MV-4-11 (cell line): ENCODE data around the gene TEX11.
"Not testable (repeated sequence)": the region's sequence is repeated elsewhere in the genome, so short reads cannot be mapped to it uniquely, and the experiment has no call there.

Experiments
- DNase-seq: peaks from one replicate; lab custom pipeline; 2025; lab: John Stamatoyannopoulos, UW

TEX11 gene

DNA sequence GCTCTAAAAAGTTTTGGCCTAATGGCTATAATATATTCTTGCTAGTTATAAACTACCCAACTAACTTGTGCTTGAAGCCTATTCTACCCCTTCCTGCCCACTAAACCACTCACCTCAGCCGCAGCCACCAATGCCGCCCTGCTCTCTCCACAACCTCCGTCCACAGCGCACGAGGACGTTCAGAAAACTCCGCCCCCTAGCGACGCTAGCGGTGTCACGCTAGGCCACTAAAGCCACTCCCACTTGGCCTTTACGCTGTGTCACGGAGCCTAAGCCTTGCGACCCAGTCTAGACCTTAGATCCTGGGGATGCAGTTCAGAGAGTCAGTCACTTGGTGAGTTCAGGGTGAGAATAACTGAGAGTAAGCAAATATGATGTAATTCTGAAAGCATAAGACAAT is at the start of gene TEX11:
TEX11 (minus strand) TSS at position 171 of the 400 bp plus-strand sequence. CDS start 922 bp downstream, outside the sequence.
- no peak for DNase-seq

DNA sequence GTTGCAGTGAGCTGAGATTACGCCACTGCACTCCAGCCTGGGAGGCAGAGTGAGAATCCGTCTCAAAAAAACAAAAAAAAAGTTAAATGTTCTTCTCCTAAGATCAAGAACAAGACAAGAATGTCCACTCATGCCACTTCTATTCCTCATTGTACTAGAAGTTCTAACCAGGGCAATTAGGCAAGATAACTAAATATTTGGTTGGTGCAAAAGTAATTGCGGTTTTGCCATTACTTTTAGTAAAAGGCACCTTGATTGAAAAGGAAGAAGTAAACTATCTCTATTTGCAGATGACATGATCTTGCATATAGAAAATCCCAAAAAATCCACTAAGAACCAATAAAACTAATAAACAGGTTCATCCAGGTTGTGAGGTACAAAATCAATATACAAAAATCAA is 46.4 kb upstream of the TEX11 start:
- DNase-seq: no peak

DNA sequence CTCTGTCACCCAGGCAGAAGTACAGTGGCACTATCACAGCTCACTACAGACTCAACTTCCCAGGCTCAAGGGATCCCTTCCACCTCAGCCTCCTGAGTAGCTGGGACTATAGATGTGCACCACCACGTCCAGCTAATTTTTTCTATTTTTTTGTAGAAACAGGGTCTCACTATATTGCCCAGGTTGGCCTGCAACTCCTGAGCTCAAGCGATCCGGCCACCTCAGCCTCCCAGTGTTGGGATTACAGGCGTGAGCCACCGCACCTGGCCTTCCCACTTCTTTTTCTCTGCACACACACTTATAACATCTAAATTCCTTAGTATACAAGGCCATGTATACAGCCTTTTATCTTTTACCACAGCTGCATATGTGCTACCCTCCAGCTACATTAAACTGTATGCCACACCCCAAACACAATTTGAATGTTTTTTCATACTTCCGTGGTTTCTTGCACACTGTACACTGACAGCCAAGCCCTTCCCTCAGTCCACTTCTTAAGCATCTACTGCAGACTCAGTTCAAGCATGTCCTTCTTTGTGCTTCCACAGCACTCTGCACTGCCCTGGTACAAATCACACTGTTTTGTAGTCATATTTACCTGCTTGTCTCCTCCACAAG is 15.9 kb upstream of the TEX11 start:
- DNase-seq: no peak

DNA sequence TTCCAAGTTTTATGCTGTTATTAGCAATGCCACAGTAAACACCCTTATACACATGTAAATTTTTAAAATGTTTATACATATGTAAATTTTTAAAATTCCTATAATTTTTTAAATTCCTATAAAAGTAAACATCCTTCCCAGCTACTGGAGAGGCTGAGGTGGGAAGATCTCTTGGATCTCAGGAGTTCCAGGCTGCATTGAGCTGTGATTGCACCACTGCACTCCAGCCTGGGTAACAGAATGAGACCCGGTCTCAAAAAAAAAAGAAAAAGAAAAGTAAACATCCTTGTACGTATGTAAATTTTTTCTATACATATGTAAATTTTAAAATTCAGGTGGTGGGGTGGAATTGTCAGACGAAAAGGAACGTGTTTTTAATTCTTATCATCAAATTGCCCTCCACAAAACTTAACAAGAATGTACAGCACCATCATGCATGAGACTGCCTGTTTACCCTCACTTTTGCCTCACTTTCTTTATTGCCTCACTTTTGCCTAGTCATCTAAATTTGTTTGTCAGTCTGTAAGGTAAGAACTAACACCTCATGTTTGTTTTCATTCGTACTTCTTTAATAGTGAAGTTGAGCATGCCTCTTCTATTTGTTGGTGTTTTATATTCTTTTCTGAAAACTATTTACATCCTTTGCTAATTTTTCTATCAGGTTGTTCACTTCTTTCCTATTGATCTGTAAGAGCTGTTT is 14.4 kb upstream of the TEX11 start:
- DNase-seq: no peak

DNA sequence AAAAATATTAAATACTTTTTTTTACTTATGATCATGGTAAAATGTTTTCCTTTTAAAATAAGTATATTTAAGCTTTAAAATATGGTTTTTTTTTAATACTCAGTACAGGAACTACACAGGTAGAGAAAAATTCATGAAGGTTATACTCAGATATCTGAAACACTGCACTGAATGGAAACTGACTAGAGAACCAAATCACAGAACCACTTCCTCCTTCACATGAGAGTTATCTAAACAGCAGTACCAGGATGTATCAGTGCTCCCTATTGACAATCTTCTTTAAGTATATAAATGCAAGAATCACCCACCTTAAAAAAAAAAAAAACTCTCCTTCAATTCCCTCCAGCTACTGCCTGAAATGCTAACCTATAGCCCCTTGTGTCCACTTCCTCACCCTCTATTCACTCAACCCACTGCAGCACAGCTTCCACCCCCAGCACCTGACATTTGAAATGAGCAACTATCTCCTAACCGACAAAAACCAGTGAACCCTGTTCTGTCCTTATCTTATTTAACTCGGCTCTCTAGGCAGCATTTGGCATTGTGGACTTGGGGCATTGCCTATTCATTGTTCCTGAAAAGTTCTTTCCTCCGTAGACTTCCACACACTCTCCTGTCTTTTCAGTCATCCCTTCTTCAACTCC is 13.3 kb upstream of the TEX11 start:
- DNase-seq: no peak

DNA sequence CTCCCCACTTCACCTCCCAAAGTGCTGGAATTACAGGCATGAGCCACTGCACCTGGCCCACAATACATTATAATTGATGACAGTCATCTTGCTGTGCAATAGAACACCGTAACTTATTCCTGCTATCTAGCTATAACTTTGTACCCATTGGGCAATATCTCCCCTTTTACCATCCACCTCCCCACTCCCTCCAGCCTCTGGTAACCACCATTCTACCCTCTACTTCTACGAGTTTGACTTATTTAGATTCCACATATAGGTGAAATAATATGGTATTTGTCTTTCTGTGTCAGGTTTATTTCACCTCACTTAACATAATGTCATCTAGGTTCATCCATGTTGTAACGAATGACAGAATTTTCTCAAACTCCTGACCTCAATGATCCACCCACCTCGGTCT is 8.2 kb upstream of the TEX11 start:
- no peak for DNase-seq

DNA sequence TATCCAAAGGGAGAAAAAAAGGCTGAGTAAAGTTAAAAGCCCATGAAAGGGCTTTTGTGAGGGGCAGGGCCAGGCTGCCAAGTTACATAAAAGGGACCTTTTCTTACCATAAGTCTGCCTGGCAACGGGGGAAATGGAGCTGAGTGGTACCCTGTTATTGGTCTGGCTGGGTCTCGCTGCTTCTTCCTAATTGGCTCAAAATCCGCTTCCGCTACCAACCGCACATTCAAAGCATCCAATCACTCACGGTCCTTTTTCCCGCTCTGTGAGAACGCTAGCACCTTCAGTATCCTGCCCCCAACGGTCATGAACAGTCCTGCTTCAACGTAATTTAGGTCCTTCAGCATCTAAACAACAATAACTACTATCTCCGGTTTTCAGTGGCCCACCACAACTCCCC is 611 bp downstream of the TEX11 start:
- DNase-seq: no peak

DNA sequence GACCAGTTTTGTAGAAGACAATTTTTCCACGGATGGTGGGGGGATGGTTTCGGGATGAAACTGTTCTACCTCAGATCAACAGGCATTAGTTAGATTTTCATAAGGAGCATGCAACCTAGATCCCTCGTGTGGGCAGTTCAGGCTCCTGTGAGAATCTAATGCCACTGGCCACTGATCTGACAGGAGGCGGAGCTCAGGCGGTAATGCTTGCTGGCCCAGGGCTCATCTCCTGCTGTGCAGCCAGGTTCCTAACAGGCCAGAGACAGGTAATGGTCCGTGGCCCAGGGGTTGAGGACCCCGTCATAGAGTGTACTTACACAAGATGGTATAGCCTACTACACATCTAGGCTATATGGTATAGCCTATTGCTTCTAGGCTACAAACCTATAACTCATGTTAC is 7.0 kb downstream of the TEX11 start:
- no peak for DNase-seq

DNA sequence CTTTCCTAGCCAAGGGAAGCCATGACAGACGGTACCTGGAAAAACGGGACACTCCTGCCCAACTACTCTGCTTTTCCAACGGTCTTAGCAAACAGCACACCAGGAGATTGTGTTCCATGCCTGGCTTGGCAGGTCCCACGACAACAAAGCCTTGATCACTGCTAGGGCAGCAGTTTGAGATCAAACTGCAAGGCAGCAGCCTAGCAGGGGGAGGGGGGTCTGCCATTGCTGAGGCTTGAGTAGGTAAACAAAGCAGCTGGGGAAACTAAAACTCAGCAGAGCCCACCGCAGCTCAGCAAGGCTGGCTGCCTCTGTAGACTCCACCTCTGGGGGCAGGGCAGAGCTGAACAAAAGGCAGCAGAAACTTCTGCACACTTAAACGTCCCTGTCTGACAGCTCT is 18.1 kb downstream of the TEX11 start:
- not testable (repeated sequence) for DNase-seq

DNA sequence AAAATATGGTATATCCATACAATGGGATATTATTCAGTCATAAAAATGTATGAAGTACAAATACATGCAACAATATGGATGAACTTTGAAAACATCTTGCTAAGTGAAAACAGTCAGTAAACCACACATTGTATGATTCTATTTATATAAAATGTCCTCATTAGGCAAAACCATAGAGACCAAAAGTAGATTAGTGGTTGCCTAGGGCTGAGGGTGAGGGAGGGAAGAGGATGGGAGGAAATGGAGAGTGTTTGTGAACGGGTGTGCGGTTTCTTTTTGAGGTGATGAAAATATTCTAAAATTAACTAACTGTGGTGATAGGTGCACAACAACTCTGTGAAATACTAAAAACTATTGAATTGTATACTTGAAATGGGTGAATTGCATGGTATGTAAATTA is 29.6 kb downstream of the TEX11 start:
- peak; percentile 49 for DNase-seq

DNA sequence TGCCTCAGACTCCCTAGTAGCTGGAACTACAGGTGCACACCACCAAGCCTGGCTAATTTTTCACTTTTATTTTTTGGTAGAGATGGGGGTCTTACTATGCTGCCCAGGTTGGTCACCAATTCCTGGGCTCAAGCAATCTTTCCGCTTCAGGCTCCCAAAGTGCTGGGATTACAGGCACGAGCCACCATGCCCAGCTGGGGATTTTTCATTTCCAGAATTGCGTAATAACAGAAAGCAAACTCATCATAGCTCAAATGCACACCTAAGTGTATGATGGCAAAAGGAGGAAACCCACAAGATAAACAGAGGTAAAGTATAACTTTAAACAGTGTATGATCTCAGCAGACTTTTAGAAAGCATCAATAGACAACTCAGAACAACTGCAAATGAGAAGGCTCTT is 56.2 kb downstream of the TEX11 start:
- no peak for DNase-seq

DNA sequence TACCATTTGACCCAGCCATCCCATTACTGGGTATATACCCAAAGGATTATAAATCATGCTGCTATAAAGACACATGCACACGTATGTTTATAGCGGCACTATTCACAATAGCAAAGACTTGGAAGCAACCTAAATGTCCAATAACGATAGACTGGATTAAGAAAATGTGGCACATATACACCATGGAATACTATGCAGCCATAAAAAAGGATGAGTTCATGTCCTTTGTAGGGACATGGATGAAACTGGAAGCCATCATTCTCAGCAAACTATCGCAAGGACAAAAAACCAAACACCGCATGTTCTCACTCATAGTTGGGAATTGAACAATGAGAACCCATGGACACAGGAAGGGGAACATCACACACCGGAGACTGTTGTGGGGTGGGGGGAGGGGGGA is 64.4 kb downstream of the TEX11 start:
- not testable (repeated sequence) for DNase-seq

DNA sequence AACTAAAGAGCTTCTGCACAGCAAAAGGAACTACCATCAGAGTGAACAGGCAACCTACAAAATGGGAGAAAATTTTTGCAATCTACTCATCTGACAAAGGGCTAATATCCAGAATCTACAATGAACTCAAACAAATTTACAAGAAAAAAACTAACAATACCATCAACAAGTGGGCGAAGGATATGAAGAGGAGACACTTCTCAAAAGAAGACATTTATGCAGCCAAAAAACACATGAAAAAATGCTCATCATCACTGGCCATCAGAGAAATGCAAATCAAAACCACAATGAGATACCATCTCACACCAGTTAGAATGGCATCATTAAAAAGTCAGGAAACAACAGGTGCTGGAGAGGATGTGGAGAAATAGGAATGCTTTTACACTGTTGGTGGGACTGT is 64.9 kb downstream of the TEX11 start:
- not testable (repeated sequence) for DNase-seq

DNA sequence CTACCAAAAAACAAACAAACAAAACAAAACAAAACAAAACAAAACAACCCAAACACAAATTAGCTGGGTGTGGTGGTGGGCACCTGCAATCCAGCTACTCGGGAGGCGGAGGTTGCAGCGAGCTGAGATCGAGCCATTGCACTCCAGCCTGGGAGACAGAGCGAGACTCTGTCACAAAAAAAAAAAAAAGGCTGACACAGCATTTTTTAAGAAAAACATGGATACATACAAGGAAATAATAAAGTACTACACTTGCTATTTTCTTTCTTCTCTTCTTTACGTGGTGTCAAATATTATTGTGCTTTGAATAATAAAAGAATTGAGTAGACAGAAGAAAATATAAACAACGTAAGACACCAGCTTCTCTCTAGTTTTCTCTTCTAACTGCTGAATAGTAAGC is 73.9 kb downstream of the TEX11 start:
- DNase-seq: no peak

DNA sequence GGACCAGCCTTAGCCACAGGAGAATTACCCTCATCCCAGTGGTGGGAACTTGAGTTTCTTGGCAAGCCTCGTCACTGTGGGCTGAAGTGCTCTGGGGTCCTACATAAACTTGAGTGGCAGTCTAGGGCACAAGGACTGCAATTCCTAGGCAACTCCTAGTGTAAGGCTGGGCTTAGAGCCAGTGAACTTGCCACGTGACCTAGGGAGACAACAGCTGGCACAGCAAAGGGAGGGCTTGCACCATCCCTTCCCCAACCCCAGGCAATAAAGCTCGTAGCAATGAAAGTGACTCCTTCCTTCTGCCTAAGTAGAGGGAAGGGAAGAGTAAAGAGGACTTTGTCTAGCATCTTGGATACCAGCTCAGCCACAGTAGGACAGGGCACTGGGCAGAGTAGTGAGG is 81.8 kb downstream of the TEX11 start:
- DNase-seq: no peak

DNA sequence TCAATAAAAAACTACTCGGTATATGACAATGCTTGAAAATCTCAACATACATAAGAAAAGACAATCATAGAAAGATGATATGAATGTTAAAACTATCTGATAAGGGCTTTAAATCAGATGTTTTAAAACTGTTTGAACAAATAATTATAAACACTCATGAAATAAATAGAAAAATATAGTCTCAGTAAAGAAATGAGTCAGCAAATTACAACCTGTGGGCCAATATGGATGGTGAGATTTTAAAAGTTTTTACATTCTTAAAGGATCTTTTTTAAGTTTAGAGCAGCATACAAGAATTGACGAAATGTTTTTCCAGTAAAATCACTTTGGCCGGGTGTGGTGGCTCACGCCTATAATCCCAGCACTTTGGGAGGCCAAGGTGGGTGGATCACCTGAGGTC is 83.1 kb downstream of the TEX11 start:
- DNase-seq: no peak

DNA sequence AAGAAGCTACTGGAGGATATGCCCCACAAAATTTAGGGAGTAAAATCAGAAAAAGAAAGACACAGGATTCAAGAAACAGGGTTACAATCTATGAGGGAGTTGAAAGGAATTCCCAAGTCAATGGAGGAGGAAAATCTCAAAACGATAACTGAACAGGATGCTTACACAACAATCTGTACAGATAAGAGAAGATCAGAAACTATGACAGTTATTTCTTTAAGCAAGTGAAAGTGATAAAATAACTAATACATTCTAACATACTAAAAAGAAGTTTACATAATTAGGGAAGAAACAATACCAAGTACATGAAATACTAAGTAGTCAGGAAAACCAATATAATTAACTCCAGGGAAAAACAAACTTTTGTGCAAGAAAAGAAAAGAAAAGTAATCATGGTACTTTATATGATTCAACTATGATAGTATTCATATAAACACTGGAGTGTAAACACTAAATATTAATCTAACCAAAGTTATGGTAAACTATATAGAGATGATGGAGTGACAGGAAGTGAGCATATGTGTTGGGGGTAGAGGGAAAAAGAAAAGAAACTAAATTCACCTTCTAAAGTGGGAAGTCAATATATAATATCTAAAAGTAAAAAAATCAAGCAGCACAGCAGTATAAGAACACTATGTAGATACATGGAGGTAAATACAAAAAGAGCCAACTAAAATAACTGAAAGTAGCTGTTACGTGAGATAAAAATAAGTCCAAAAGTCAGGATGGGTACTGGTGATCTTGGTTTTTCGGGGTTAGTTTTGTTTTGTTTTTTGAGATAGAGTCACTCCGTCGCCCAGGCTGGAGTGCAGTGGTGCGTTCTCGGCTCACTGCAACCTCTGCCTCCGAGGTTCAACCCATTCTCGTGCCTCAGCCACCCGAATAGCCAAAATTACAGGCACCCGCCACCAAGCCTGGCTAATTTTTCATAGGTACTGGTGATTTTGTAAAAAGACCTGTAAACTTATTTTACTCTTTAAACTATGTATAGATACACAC is 99.3 kb downstream of the TEX11 start:
- DNase-seq: no peak

DNA sequence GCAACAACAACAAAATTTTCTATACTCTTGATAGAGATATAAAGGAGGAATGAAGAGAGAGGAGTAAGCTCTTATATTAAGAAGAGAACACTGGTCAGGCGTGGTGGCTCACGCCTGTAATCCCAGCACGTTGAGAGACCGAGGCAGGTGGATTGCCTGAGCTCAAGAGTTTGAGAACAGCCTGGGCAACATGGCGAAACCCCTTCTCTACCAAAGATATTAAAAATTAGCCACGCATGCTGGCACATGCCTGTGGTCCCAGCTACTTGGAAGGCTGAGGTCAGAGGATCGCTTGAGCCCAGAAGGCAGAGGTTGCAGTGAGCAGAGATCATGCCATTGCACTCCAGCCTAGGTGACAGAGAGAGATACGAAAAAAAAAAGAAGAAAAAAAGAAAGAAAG is 102.4 kb downstream of the TEX11 start:
- no peak for DNase-seq

DNA sequence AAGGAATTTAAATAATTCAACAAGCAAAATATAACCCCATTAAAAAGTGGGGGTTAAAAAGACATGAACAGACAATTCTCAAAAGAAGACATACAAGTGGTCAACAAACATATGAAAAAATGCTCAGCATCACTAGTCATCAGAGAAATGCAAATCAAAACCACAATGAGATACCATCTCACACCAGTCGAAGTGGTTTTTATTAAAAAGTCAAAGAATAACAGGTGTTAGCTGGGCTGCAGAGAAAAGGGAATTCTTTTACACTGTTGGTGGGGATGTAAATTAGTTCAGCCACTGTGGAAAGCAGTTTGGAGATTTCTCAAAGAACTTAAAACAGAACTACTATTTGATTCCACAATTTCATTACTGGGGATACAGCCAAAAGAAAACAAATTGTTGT is 111.8 kb downstream of the TEX11 start:
- DNase-seq: not testable (repeated sequence)

DNA sequence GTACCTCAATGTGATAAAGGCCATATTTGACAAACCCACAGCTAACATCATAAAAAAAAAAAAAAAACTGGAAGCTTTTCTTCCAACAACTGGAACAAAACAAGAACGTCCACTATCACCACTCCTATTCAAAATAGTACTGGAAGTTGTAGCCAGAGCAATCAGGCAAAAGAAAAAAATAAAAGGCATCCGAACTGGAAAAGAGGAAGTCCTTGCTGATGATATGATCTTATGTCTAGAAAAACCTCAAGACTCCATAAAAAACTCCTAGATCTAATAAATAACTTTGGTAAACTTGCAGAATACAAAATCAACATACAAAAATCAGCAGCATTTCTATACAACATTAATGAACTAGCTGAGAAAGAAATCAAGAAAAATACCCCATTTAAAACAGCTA is 134.3 kb downstream of the TEX11 start:
- DNase-seq: no peak

DNA sequence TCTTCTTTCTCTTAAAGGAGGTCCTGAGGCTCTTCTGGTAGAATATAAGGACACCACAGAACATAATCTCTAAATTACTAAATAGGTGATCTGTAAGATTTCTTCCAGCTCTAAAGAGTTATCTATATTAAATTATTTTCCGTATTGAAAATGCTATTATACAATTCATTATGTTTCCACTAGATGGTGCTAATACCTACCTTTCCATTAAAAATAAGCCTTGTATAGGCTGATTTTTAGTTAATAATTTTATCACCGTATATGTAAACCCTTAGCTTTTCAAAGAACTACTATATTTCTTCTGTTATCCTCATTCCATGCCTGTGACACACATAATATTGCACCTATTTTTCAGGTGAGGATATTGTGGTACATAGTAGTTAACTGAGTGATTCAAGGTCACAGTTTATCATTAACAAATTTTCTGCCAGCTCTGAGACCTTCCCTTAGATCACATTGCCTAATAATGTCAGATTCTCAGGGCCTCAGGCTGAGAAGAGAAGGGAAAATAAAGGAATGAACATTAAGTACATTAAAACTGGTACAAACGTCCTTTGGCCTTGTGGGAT is 138.8 kb downstream of the TEX11 start:
- no peak for DNase-seq

DNA sequence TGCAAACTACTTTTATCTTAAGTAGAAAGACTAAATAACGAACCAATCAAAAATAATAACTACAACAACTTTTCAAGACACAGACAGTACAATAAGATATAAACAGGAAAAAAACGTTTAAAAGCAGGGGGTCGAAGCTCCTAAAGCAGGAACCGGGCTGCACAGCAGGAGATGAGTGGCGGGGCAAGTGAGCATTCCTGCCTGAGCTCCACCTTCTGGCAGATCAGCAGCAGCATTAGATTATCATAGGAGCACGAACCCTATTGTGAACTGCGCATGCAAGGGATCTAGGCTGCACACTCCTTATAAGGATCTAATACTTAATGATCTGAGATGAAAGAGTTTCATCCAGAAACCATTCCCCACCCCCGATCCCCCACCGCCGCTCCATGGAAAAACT is 146.2 kb downstream of the TEX11 start:
- DNase-seq: no peak
